HG03575 (cell line): ENCODE data around the gene ST6GALNAC4.
"Not testable (repeated sequence)": the region's sequence is repeated elsewhere in the genome, so short reads cannot be mapped to it uniquely, and the experiment has no call there.

Experiments used
- ATAC-seq: cut with Tn5 transposase; IDR thresholded peaks from one replicate; pipeline ENCODE4 v1.9.1; 2021; ENCODE audit not compliant: unreplicated experiment, insufficient number of reproducible peaks, low FRiP score; ENCODE audit errors: extremely low read depth

The ST6GALNAC4 gene

GRCh38 chr9:127876764-127877562 lies 39.9 kb downstream of the ST6GALNAC4 start:
- no peak for ATAC-seq

DNA sequence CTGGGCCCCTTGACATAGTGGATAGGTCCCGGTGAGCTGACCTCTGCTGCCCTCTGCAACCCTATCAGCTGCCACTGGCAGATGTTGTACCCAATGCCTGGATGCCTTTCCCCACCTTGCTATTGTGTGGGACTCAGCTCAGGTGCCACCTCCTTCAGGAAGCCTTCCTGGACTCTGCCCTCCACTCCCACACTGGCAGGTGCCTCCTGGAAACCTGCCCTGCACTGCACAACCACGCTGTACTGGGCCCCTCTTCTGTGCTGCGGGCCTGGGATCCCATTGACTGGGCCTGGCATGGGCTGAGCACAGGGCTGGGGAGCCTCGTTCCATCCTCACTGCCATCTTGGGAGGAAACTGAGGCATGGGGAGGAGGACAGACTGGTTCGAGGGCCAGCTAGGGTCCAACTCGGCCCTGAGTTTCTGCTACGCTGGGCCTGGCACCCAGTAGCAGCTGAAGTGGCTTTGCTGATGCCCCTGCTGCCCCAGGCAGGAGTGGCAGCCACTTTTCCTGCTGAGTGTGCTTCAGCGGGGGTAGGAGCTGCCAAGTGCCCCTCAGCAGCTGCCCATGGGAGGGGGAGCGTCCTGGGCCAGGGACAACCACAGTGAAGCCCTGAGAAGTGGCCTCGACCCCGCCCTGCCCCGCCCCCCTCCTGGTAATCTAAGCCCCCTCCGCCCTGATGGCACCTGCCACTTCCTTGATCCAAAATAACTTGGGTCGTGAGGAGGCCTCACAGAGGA lies 40.6 kb downstream of the ST6GALNAC4 start:
- ATAC-seq = no peak

DNA sequence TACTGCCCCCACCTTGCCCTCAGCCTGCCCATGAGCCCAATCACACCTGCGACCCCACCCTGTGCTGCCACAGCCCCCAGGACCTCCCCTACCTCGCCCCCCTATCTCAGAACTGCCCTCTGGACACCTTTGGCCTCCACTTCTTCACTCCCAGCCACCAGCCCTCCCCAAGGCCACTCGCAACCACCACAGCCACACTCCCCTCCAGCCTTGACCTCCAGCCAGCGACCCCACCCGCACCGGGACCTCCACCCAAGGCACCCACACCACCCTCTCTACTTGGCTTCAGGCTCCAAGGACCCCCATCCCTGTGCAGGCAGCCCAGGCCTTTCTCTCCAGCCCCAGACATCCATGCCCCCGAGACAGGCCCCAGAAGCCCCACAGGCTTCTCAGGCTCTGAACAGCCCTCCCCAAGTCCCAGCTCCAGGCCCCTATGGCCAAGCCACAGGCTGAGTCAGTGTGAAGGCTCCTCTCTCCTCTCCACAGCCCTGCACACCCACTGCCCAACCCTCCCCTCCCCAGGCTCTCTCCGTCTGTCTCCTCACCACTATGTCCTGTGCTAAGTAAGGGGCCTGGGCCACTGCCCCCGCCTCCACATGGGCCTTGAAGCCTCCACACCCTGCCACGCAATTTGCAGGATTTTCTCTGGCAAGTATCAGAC lies 41.4 kb downstream of the ST6GALNAC4 start:
- no peak for ATAC-seq

- ATAC-seq = no peak
Measured at GRCh38 chr9:127874301-127875221, 42.3 kb downstream of the ST6GALNAC4 start.

DNA sequence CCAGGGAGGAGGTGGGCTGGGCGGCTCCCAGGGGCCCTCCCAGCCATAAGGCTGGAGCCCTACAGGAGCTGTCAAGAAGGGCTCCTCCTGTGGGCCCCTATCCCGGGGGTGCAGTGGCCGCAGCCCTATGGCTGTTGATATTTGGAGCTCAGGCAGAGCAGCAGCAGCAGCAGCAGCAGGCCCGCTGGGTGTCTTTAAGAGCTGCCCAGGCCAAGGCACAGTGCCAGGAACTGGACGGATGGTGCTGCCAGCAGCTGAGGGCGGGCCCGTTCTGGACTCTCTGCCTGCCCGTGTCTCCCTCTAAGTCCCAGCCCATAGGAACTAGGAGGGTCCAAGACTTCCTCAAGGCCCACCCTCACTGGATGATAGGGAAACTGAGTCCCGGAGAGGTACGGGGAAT lies 43.0 kb downstream of the ST6GALNAC4 start:
- ATAC-seq = no peak

DNA sequence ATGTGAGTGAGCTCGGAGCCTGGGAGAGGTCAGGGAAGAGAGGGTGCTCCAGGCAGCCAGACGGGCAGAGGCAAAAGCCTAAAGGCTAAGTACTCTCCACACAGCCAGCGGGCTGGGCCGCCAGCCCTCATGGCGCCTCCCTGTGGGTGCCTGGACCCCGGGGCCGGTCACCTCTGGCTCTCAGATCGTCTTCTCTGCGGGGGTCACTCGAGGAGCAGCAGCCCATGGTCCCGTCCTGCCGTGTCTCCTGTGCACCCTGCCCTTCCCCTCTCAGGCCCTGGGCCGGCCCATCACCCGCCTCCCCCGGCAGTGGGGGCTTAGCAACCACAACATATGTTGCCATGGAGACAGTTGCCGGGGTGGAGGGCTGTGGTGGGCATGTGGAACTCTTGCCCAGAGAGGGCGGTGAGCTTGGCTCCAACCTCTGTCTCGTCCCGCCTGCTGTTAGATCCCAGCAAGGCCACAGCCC lies 43.6 kb downstream of the ST6GALNAC4 start:
- no peak for ATAC-seq

- no peak for ATAC-seq
Measured at GRCh38 chr9:127872369-127873222, 44.2 kb downstream of the ST6GALNAC4 start.

GRCh38 chr9:127871531-127871930 lies 45.3 kb downstream of the ST6GALNAC4 start:
- ATAC-seq = no peak

DNA sequence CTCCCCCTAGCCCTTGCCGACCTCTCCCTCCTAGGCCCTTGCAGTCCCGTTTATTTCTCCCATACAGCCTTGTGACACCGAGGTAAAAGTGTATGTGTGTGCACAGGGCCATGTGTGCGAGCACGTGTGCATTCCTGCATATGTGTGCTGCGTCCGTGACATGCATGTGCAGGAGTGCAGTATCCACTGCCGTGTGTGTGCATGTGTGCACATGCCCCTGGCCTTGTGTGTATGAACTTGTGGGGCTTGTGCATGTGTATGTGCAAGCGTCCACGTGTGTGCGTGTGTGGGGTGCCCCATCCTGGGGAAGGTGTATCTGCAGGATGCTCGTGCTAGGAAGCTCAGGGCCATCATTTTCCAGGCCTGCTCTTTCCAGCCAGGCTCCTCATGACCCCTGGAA lies 46.0 kb downstream of the ST6GALNAC4 start:
- ATAC-seq = no peak

- not testable (repeated sequence) for ATAC-seq
Measured at GRCh38 chr9:127870153-127870491, 46.7 kb downstream of the ST6GALNAC4 start.

DNA sequence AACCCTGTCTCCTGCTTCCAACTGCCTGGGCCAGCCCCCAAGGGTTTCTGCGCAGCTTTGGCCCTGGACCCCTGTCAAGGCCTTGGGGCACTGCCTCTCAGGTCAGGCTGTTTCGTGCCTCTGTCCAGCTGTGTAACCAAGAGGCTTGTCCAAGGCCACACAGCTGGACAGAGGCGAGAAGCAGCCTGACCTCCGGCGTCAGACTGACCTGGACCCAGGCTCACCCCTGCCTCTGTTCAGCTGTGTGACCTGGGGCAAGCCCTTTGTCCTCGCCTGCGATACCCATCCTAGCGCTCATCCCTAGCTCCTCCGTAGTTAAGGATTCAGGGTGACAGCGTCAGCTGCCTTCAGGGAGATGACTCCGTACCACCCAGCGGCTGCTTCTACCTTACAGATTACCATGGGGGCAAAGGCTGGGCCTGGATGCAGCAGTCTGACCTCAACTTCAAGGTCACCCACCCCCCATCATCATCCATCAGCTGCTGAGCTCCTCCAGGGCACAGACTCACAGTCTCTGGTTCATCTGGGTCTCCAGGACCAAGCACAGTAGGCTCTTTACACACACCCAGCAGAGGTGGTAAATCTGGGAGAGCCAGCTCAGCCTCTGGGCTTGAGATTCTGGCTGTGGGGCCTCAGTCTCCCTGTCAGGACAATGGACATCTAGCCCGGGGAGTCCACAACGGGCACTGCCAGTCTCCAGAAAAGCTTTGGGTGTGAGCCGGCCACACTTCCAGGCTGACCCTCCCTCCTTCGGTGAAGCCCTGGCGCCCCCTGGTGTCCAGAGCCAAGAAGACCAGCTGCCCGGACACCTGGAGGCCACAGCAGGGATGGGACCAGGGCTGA lies 47.3 kb downstream of the ST6GALNAC4 start:
- no peak for ATAC-seq

DNA sequence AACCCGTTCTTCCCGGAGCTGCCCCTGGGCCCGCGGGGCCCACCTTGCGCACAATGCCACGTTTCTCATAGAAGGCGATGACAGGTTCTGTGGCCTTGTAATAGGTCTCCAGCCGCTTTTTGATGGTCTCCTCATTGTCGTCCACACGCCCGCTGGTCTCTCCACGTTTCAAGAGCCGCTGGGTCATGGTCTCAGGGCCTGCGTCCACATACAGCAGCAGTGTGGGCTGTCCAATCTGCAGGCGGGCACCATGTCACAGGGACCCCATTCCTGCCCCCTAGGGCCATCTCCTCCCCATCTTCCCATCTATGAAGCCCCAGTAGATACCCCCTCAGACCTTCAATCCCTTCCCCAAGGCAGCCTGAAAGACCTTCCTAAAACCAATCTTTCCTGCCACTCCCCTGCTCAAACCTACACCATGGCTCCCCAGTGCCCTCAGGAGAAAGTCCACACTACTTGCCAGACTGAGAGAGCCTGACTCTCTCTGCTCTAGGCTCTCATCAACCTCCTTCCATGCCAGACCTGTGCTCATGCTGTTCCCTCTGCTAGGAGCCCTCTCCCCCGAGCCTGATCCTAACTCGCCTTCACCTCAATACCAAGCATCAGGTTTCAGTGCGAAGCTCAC lies 48.5 kb downstream of the ST6GALNAC4 start:
- ATAC-seq = no peak

DNA sequence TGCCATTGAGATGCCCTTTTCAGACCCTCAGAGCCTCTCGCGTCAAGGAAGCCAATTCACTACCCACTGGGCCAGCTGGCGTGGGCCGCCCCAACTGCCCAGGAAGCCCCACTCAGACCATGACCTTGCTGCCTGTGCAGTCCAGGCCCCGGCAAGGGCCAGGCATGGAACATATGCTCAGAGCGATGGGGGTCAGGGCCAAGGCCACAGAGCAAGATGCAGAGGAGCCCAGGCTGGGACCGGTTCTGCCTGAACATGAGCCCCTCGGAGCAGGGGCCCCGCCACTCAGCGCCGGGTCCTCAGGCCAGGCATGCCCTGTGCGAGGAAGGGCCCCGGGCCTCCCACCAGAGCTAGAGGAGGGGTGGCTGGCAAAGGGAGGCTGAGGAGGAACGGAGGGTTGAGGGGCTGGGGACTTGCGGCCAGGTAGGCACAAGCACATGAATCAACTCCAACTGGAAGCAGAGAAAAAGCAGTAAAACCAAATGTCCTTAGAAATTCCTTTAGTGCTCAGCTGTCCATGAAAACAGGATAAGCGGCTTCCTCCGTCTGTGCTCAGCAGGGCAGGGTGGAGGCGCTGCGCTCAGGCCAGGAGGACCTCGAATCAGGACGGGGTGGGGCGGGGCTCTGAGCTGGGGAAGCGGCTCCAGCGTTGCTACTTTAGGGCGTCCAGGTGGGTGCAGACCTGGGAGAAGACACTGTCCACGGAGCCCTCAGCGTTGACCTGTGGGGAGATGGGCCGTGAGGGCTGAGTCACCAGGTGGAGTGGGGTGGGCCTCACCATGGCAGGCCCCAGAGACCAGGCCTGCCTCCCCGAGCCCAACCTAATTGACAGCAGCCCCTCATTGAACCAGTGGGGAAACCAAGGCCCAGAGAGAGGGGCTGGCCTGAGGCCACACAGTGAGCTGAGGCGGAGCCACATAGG lies 49.2 kb downstream of the ST6GALNAC4 start:
- no peak for ATAC-seq

GRCh38 chr9:127866535-127866934 lies 50.3 kb downstream of the ST6GALNAC4 start:
- ATAC-seq = no peak

- no peak for ATAC-seq
Measured at GRCh38 chr9:127865645-127866464, 51.0 kb downstream of the ST6GALNAC4 start.
